Neural crest cell (in vitro differentiated cells): Measurements from ENCODE around the gene HAT1. TPM values are rescaled to one million over a fixed set of nuclear protein-coding genes. Genes with fewer than 3 reads are reported as not detected.
"Not testable (repeated sequence)": the region's sequence is repeated elsewhere in the genome, so short reads cannot be mapped to it uniquely, and the experiment has no call there.

Experiments used
- DNase-seq: peaks from one replicate; pipeline ENCODE4 v3.0.0; 2021; ENCODE audit warnings: low read depth, mixed read lengths, low spot score
- H3K27ac Mint-ChIP-seq: one replicate; pipeline ENCODE4 v1.8.0; 2021; ENCODE audit warnings: mild to moderate bottlenecking, mixed read lengths; ENCODE audit not compliant: unreplicated experiment
- H3K27me3 Mint-ChIP-seq: 2 replicates; pipeline ENCODE4 v1.8.0; 2021; ENCODE audit warnings: low read depth, mild to moderate bottlenecking, mixed read lengths
- H3K36me3 Mint-ChIP-seq: 2 replicates; pipeline ENCODE4 v1.8.0; 2021; ENCODE audit warnings: low read depth, mild to moderate bottlenecking, mixed read lengths
- H3K4me1 Mint-ChIP-seq: 2 replicates; pipeline ENCODE4 v1.8.0; 2021; ENCODE audit warnings: mixed read lengths
- H3K4me3 Mint-ChIP-seq: one replicate; pipeline ENCODE4 v1.8.0; 2021; ENCODE audit warnings: mild to moderate bottlenecking, mixed read lengths
- H3K9me3 Mint-ChIP-seq: 2 replicates; pipeline ENCODE4 v1.8.0; 2021; ENCODE audit warnings: mixed read lengths
- CTCF ChIP-seq: fragments of 200-600 bp; sonication (generic); conservative IDR thresholded peaks from 2 replicates; pipeline ENCODE4 v1.5.0; 2021; ENCODE audit warnings: antibody characterized with exemption, mild to moderate bottlenecking
- total RNA-seq: library from RNA; stranded (reverse); gene quantifications from 2 replicates; pipeline ENCODE4 v1.2.1, GENCODE V29; 2021

The HAT1 gene
- total RNA-seq, 1 donor from 2014 or later: 70.8 TPM

DNA sequence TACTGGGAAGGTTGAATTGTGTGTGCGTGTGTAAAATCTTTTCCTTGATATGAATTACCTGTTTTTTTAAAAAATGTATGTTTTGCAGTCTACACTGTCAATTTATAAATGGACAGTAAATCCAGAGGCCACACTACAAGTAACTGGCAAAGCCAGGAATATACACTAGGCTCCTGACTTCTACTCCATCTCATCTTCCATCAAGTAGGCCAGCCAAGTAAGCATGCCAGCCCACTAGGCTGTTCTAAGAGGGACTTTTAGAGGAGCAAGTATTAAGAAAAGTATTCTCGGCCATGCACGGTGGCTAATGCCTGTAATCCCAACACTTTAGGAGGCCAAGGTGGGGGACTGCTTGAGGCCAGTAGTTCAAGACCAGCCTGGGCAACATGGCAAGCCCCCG, 64.5 kb downstream of the HAT1 start:
- Mint-ChIP-seq H3K36me3 (peaks cover 10% of the 10 kb centered on the region), H3K27me3 (no peaks in the 10 kb centered on the region), H3K4me3 (no peak overlapping the region), H3K27ac (no peak overlapping the region), H3K9me3 (peaks cover 3% of the 10 kb centered on the region), H3K4me1 (no peaks in the 10 kb centered on the region)
- DNase-seq: no peak
- no peak for TF ChIP-seq CTCF

- no peaks in the 10 kb centered on the region for H3K27me3 Mint-ChIP-seq
- H3K9me3 Mint-ChIP-seq: no peaks in the 10 kb centered on the region
- H3K27ac Mint-ChIP-seq: peak overlapping the region; percentile 23
Measured at GRCh38 chr2:171991027-171991426, 68.8 kb downstream of the HAT1 start.

DNA sequence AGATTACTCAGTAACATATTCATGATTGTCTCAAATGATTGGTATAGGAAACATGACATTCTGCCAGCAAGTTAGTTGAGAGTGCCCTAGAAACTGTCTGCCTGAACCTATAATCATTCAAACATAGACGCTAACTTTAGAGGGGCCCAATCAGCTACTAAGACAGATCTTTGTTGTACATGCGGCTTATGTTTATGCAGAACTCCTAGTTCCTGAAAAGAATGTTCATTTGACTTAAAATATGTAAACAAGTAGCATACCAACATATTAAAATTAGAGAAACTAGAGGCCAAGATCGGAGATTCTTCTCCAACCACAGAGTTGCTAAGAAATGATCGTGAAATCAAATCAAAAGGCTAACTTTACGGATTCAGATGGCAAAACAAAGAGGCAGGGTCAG, 73.3 kb downstream of the HAT1 start:
- peak overlapping the region; percentile 11 for H3K4me3 Mint-ChIP-seq
- no peak for TF ChIP-seq CTCF
- no peaks in the 10 kb centered on the region for H3K36me3 Mint-ChIP-seq
- DNase-seq: no peak
- peaks cover 18% of the 10 kb centered on the region for H3K27me3 Mint-ChIP-seq
- no peaks in the 10 kb centered on the region for H3K9me3 Mint-ChIP-seq
- peaks cover 31% of the 10 kb centered on the region for H3K4me1 Mint-ChIP-seq
- H3K27ac Mint-ChIP-seq: no peak overlapping the region

More at GRCh38 chr2:171991027-171991426, 68.8 kb downstream of the HAT1 start:
- Mint-ChIP-seq H3K36me3 (no peaks in the 10 kb centered on the region), H3K4me1 (peaks cover 12% of the 10 kb centered on the region), H3K4me3 (no peak overlapping the region)
- no peak for TF ChIP-seq CTCF
- DNase-seq: no peak

GRCh38 chr2:171996021-171996420, 73.8 kb downstream of the HAT1 start:
- H3K36me3 Mint-ChIP-seq: no peaks in the 10 kb centered on the region
- H3K4me1 Mint-ChIP-seq: peaks cover 35% of the 10 kb centered on the region
- peaks cover 18% of the 10 kb centered on the region for H3K27me3 Mint-ChIP-seq
- no peak for TF ChIP-seq CTCF
- no peak overlapping the region for H3K4me3 Mint-ChIP-seq
- DNase-seq: no peak
- no peaks in the 10 kb centered on the region for H3K9me3 Mint-ChIP-seq
- no peak overlapping the region for H3K27ac Mint-ChIP-seq

DNA sequence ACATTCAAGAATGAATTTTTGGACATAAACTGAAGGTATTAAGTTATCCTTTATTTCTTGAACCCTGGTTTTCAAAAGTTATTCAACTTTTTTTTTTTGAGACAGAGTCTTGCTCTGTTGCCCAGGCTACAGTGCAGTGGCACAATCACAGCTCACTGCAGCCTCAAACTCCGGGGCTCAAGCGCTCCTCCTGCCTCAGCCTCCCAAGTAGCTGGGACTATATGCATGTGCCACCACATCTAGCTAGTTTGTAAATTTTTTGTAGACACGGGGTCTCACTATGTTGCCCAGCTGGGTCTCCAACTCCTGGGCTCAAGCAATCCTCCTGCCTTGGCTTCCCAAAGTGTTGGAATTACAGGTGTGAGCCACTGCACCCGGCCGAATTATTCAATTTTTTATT, 74.8 kb downstream of the HAT1 start:
- not testable (repeated sequence) for H3K27ac Mint-ChIP-seq, H3K9me3 Mint-ChIP-seq, H3K36me3 Mint-ChIP-seq, DNase-seq
- peak overlapping the region; percentile 11 for H3K4me3 Mint-ChIP-seq
- peaks cover 36% of the 10 kb centered on the region for H3K4me1 Mint-ChIP-seq
- peaks cover 18% of the 10 kb centered on the region for H3K27me3 Mint-ChIP-seq

DNA sequence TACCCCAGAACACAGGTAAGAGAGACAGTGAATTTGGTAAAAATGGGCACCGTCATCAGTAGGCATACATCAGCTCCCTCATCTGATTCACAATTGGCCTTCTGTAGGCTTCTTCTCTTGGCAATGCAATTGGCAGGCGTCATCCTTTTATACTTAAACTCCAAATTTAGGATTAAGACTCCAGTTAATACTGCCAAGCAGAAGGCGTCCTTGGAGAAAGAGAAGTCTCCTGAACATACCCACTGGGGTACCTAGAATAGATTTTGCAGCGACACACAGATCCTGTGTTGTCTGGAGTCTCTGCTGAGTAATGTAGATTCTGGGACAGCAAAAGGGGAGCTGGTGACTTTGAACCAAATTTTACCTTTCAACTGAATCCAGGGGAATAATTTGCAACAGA, 76.9 kb downstream of the HAT1 start:
- no peaks in the 10 kb centered on the region for H3K9me3 Mint-ChIP-seq
- H3K4me1 Mint-ChIP-seq: peaks cover 24% of the 10 kb centered on the region
- H3K27ac Mint-ChIP-seq: no peak overlapping the region
- peaks cover 18% of the 10 kb centered on the region for H3K27me3 Mint-ChIP-seq
- DNase-seq: no peak
- no peaks in the 10 kb centered on the region for H3K36me3 Mint-ChIP-seq
- no peak for TF ChIP-seq CTCF
- peak overlapping the region; percentile 94 for H3K4me3 Mint-ChIP-seq
